SK-N-SH (cell line): ENCODE results near the gene ANO10. TPM values are rescaled to one million over a fixed set of nuclear protein-coding genes. Genes with fewer than 3 reads are reported as not detected.

ENCODE experiments used
- CTCF ChIA-PET: fragments of 300-600, 350-600 bp; formaldehyde crosslinking; extraction: SDS; loops from one replicate; lab custom pipeline; 2021; lab: Yijun Ruan, JAX
- POLR2A ChIA-PET: fragments of 350-600 bp; sonication (Branson Sonifier 250); formaldehyde crosslinking; extraction: SDS; loops from one replicate; lab custom pipeline; 2020; ENCODE audit warnings: antibody characterized with exemption, inconsistent platforms; lab: Yijun Ruan, JAX
- DNase-seq: peaks from one replicate; pipeline ENCODE4 v3.0.0; 2012
- H2AFZ ChIP-seq: fragments of 200-600 bp; sonication (generic); 2 replicates; pipeline ENCODE4 v1.8.1; 2016; ENCODE audit warnings: antibody characterized with exemption, mild to moderate bottlenecking, low read depth
- H3F3A ChIP-seq: fragments of 200-600 bp; sonication (generic); replicated peaks from 2 replicates; pipeline ENCODE3; 2016; ENCODE audit warnings: antibody characterized with exemption, mild to moderate bottlenecking; ENCODE audit not compliant: insufficient read depth
- H3K27ac ChIP-seq, 2 experiments: fragments of 200-500 bp in 1 of 2; fragments of 200-600 bp in 1 of 2; sonication (Bioruptor generic) in 1 of 2; sonication (generic), shearing (Covaris generic) in 1 of 2; 2 replicates each; pipeline versions ENCODE4 v1.5.1 to v1.6.1; 2014 to 2016; ENCODE audit warnings: low read depth in 2 of 2, inconsistent platforms in 1 of 2, low read length in 1 of 2, mild to moderate bottlenecking in 1 of 2, mixed read lengths in 1 of 2
- H3K27me3 ChIP-seq: fragments of 200-600 bp; sonication (generic), shearing (Covaris generic); 2 replicates; pipeline ENCODE4 v1.6.1; 2016; ENCODE audit warnings: mixed run types; ENCODE audit not compliant: insufficient read depth
- H3K36me3 ChIP-seq, 2 experiments: fragments of 200-500 bp in 1 of 2; fragments of 200-600 bp in 1 of 2; sonication (Bioruptor generic) in 1 of 2; sonication (generic) in 1 of 2; replicated peaks in 1 of 2; 2 replicates each; pipeline versions ENCODE3 to v1.5.1; 2014 to 2016; ENCODE audit warnings: low read length in 1 of 2, mild to moderate bottlenecking in 1 of 2; ENCODE audit not compliant: insufficient read depth in 2 of 2, control insufficient read depth in 1 of 2
- H3K4me1 ChIP-seq, 2 experiments: fragments of 200-500 bp in 1 of 2; fragments of 200-600 bp in 1 of 2; sonication (Bioruptor generic) in 1 of 2; sonication (generic), shearing (Covaris generic) in 1 of 2; 2 replicates each; pipeline versions ENCODE4 v1.5.1 to v1.6.1; 2014 to 2016; ENCODE audit warnings: low read depth in 1 of 2, low read length in 1 of 2, mixed run types in 1 of 2; ENCODE audit not compliant: insufficient read depth in 2 of 2, control insufficient read depth in 1 of 2
- H3K4me2 ChIP-seq: fragments of 200-600 bp; sonication (generic), shearing (Covaris generic); 2 replicates; pipeline ENCODE4 v1.6.1; 2017; ENCODE audit warnings: mixed run types
- H3K4me3 ChIP-seq, 2 experiments: fragments of 200-500 bp in 1 of 2; fragments of 200-600 bp in 1 of 2; sonication (Bioruptor generic) in 1 of 2; sonication (generic), shearing (Covaris generic) in 1 of 2; 2 replicates each; pipeline versions ENCODE4 v1.5.1 to v1.8.1; 2014 to 2016; ENCODE audit warnings: low read depth in 2 of 2, inconsistent platforms in 1 of 2, low read length in 1 of 2, mild to moderate bottlenecking in 1 of 2, mixed read lengths in 1 of 2, moderate library complexity in 1 of 2
- H3K79me2 ChIP-seq: fragments of 200-600 bp; sonication (generic); 2 replicates; pipeline ENCODE4 v1.8.1; 2017; ENCODE audit warnings: mild to moderate bottlenecking; ENCODE audit not compliant: insufficient read depth
- H3K9ac ChIP-seq: fragments of 200-600 bp; sonication (generic); 2 replicates; pipeline ENCODE4 v1.6.1; 2017; ENCODE audit warnings: mixed run types
- H3K9me2 ChIP-seq: fragments of 200-600 bp; sonication (generic); 2 replicates; pipeline ENCODE4 v1.6.1; 2017; ENCODE audit warnings: mixed run types
- H3K9me3 ChIP-seq: fragments of 200-600 bp; sonication (generic); 2 replicates; pipeline ENCODE4 v1.6.1; 2017; ENCODE audit warnings: mixed run types, mild to moderate bottlenecking, moderate library complexity
- H4K20me1 ChIP-seq: fragments of 200-600 bp; sonication (generic); 2 replicates; pipeline ENCODE4 v1.6.1; 2017; ENCODE audit warnings: mild to moderate bottlenecking, mixed run types; ENCODE audit not compliant: insufficient read depth
- FOXM1 ChIP-seq: IDR thresholded peaks from 2 replicates; pipeline ENCODE4 v1.4.0; 2012; ENCODE audit warnings: low read depth, mild to moderate bottlenecking
- GATA2 ChIP-seq: sonication (generic); formaldehyde crosslinking; IDR thresholded peaks from 2 replicates; pipeline ENCODE4 v1.5.0; 2020; ENCODE audit warnings: mild to moderate bottlenecking, missing genetic modification reagents
- JUND ChIP-seq: IDR thresholded peaks from 2 replicates; pipeline ENCODE4 v1.4.0; 2012
- RCOR1 ChIP-seq: fragments of 150-350 bp; IDR thresholded peaks from 2 replicates; pipeline ENCODE4 v1.6.1; 2017; ENCODE audit warnings: antibody characterized with exemption, low read length
- REST ChIP-seq: IDR thresholded peaks from 2 replicates; pipeline ENCODE4 v1.6.1; 2012; ENCODE audit warnings: mild to moderate bottlenecking, low read depth, low read length, moderate library complexity
- TCF12 ChIP-seq: IDR thresholded peaks from 2 replicates; pipeline ENCODE4 v1.4.0; 2012
- polyA plus RNA-seq, 3 experiments: library from polyadenylated mRNA; depleted of rRNA; stranded (reverse); fragments of >200 nt; gene quantifications; 2 replicates each; pipeline ENCODE4 v1.2.3, GENCODE V29; 2012
- TF ChIP-seq, protein P1 (sequence below): fragments of 150-350 bp; IDR thresholded peaks from 2 replicates; pipeline ENCODE4 v1.6.1; 2016; ENCODE audit warnings: mild to moderate bottlenecking, low read depth, low read length

ANO10 gene
- polyA plus RNA-seq, 1 of the 3 experiments (the other 2 are of a cell fraction), result 16.8 TPM

- no peaks in the 10 kb centered on the region for H3K27me3 ChIP-seq
- ChIA-PET POLR2A (no interaction called here), CTCF (interaction anchor here (1.0 to 1.6 kb wide), 3 partner anchors 9 to 367 kb away, joined by 3 to 6 read pairs (median 4); no protein-coding TSS in a partner anchor)
- DNase-seq, result no peak
- H3K4me1 ChIP-seq, result no peaks in the 10 kb centered on the region; a peak in 2 of 4 replicates
- no peaks in the 10 kb centered on the region for H3F3A ChIP-seq
- no peak overlapping the region for H2AFZ ChIP-seq
- H3K4me2 ChIP-seq, result no peak overlapping the region
- H4K20me1 ChIP-seq, result no peaks in the 10 kb centered on the region
- TF ChIP-seq GATA2 (CRISPR knock-in tag) (no peak), REST (no peak)
- TF ChIP-seq, protein P1, sequence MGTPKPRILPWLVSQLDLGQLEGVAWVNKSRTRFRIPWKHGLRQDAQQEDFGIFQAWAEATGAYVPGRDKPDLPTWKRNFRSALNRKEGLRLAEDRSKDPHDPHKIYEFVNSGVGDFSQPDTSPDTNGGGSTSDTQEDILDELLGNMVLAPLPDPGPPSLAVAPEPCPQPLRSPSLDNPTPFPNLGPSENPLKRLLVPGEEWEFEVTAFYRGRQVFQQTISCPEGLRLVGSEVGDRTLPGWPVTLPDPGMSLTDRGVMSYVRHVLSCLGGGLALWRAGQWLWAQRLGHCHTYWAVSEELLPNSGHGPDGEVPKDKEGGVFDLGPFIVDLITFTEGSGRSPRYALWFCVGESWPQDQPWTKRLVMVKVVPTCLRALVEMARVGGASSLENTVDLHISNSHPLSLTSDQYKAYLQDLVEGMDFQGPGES, result no peak
- H3K4me3 ChIP-seq, result no peak overlapping the region
- peaks cover 28% of the 10 kb centered on the region for H3K79me2 ChIP-seq
- no peaks in the 10 kb centered on the region for H3K9me2 ChIP-seq
- H3K27ac ChIP-seq, result no peak overlapping the region
- H3K9ac ChIP-seq, result no peak overlapping the region
- peaks cover 3 to 7% of the 10 kb centered on the region in 2 experiments for H3K36me3 ChIP-seq
- H3K9me3 ChIP-seq, result no peaks in the 10 kb centered on the region
Observed at GRCh38 chr3:43328653-43329052, 293.2 kb downstream of the ANO10 start.

DNA sequence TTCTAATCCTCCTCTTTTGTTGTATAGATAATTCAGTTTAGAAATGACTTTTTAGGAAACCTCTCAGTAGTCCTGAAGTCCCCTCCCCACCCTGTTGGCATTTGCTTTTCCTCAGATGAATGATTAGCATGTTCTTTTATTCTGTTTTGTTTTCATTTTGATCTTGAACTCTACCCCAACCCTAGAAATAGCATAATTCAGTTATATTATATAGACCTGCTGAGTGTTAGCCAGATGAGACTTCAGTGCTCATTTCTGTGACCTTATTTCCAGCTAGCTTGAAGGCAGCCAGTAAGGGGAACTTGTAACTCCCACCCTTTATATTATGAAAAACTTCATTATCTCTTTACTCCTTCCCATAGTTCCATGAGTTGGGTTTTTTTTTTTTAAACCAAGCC is 294.2 kb downstream of the ANO10 start:
- no peak overlapping the region for H3K27ac ChIP-seq
- TF ChIP-seq TCF12 (no peak), JUND (no peak), FOXM1 (no peak), RCOR1 (no peak)
- TF ChIP-seq, all 33 proteins: peak for 0
- Histone ChIP-seq H3K9me2 (no peaks in the 10 kb centered on the region), H3K36me3 (peaks cover 2 to 5% of the 10 kb centered on the region in 2 experiments), H3K4me3 (no peak overlapping the region), H3K9me3 (no peaks in the 10 kb centered on the region), H3K4me2 (no peak overlapping the region), H2AFZ (no peak overlapping the region), H3K4me1 (no peaks in the 10 kb centered on the region; a peak in 2 of 4 replicates), H3F3A (no peaks in the 10 kb centered on the region), H3K27me3 (no peaks in the 10 kb centered on the region), H3K9ac (no peak overlapping the region), H3K79me2 (peaks cover 28% of the 10 kb centered on the region), H4K20me1 (no peaks in the 10 kb centered on the region)
- POLR2A ChIA-PET, result no interaction called here
- no peak for DNase-seq
- CTCF ChIA-PET, result interaction anchor here (0.9 to 1.6 kb wide), 4 partner anchors 10 to 366 kb away, joined by 3 to 4 read pairs (median 3); no protein-coding TSS in a partner anchor
